Liver (tissue), 9 donors: ENCODE data around the gene CSNK1G2. TPM values are rescaled to one million over a fixed set of nuclear protein-coding genes. Genes with fewer than 3 reads are reported as not detected.

Experiments
- DNase-seq: peaks from one replicate; pipeline ENCODE4 v3.0.0-alpha.2; 2017; ENCODE audit warnings: low spot score
- H3K27ac ChIP-seq, 2 donors: one replicate each; pipeline ENCODE4 v1.7.0; 2013; ENCODE audit warnings: inconsistent platforms in 2 of 2, low read length in 2 of 2, control low read depth in 1 of 2, low read depth in 1 of 2, mild to moderate bottlenecking in 1 of 2
- H3K27me3 ChIP-seq, 4 donors: one replicate each; pipeline versions ENCODE4 v1.6.1 to v1.7.0; 2013; ENCODE audit warnings: low read length in 3 of 4, inconsistent platforms in 1 of 4, mild to moderate bottlenecking in 1 of 4, moderate library complexity in 1 of 4; ENCODE audit not compliant: control insufficient read depth in 4 of 4, insufficient read depth in 4 of 4
- H3K36me3 ChIP-seq, 4 donors: one replicate each; pipeline versions ENCODE4 v1.6.1 to v1.7.0; 2013; ENCODE audit warnings: low read length in 3 of 4, mild to moderate bottlenecking in 3 of 4, low read depth in 1 of 4, moderate library complexity in 1 of 4; ENCODE audit not compliant: control insufficient read depth in 4 of 4, insufficient read depth in 3 of 4
- H3K4me1 ChIP-seq, 4 donors: one replicate each; pipeline versions ENCODE4 v1.6.1 to v1.7.0; 2013; ENCODE audit warnings: low read length in 3 of 4, mild to moderate bottlenecking in 3 of 4, moderate library complexity in 1 of 4; ENCODE audit not compliant: control insufficient read depth in 4 of 4, insufficient read depth in 4 of 4
- H3K4me3 ChIP-seq, 3 donors: one replicate each; pipeline versions ENCODE4 v1.6.1 to v1.7.0; 2013; ENCODE audit warnings: low read length in 3 of 3, control low read depth in 1 of 3, low read depth in 1 of 3, mild to moderate bottlenecking in 1 of 3
- H3K9ac ChIP-seq, 2 donors: one replicate each; pipeline ENCODE4 v1.7.0; 2013; ENCODE audit warnings: low read length in 2 of 2, mild to moderate bottlenecking in 2 of 2, moderate library complexity in 2 of 2, control low read depth in 1 of 2, low read depth in 1 of 2
- H3K9me3 ChIP-seq, 4 donors: one replicate each; pipeline versions ENCODE4 v1.6.1 to v1.7.0; 2013; ENCODE audit warnings: low read length in 3 of 4; ENCODE audit not compliant: control insufficient read depth in 4 of 4
- ATF3 ChIP-seq: IDR thresholded peaks from 2 replicates; pipeline ENCODE4 v1.6.1; 2016; ENCODE audit warnings: antibody characterized with exemption
- CTCF ChIP-seq: fragments of 150-350 bp; IDR thresholded peaks from 2 replicates; pipeline ENCODE4 v1.5.1; 2017; ENCODE audit warnings: improper control_type of control experiment, low read depth, low read length; ENCODE audit not compliant: missing input control
- FOXA1 ChIP-seq: IDR thresholded peaks from 2 replicates; pipeline ENCODE4 v1.6.1; 2016; ENCODE audit warnings: antibody characterized with exemption
- FOXA2 ChIP-seq: IDR thresholded peaks from 2 replicates; pipeline ENCODE4 v1.6.1; 2016; ENCODE audit warnings: antibody characterized with exemption
- GABPA ChIP-seq, 2 donors: IDR thresholded peaks in 1 of 2; conservative IDR thresholded peaks in 1 of 2; 2 replicates each; pipeline ENCODE4 v1.6.1; 2016; ENCODE audit warnings: antibody characterized with exemption in 2 of 2, mild to moderate bottlenecking in 1 of 2, moderate library complexity in 1 of 2
- HNF4A ChIP-seq, 2 donors: conservative IDR thresholded peaks; 2 replicates each; pipeline ENCODE4 v1.6.1; 2016; ENCODE audit warnings: antibody characterized with exemption in 2 of 2, mild to moderate bottlenecking in 2 of 2
- MAX ChIP-seq: IDR thresholded peaks from 2 replicates; pipeline ENCODE4 v1.6.1; 2016; ENCODE audit warnings: antibody characterized with exemption
- NR2F2 ChIP-seq: IDR thresholded peaks from 2 replicates; pipeline ENCODE4 v1.6.1; 2016; ENCODE audit warnings: antibody characterized with exemption
- RAD21 ChIP-seq, 2 donors: IDR thresholded peaks; 2 replicates each; pipeline ENCODE4 v1.6.1; 2016; ENCODE audit warnings: antibody characterized with exemption in 2 of 2, mild to moderate bottlenecking in 2 of 2
- RXRA ChIP-seq, 2 donors: IDR thresholded peaks; 2 replicates each; pipeline ENCODE4 v1.6.1; 2017 to 2018; ENCODE audit warnings: antibody characterized with exemption in 2 of 2, mild to moderate bottlenecking in 1 of 2
- SP1 ChIP-seq: IDR thresholded peaks from 2 replicates; pipeline ENCODE4 v1.6.1; 2018; ENCODE audit warnings: antibody characterized with exemption, mild to moderate bottlenecking
- TAF1 ChIP-seq: conservative IDR thresholded peaks from 2 replicates; pipeline ENCODE4 v1.6.1; 2016; ENCODE audit warnings: antibody characterized with exemption, mild to moderate bottlenecking
- ZBTB33 ChIP-seq: IDR thresholded peaks from 2 replicates; pipeline ENCODE4 v1.6.1; 2016; ENCODE audit warnings: antibody characterized with exemption
- WGBS: extraction: QIAGEN DNeasy Blood & Tissue Kit; methylation state at CpG from one replicate; pipeline ENCODE4 v1.1.7; 2013; 5-methylcytosine and 5-hydroxymethylcytosine counted together
- polyA plus RNA-seq, 2 donors: library from polyadenylated mRNA; stranded (reverse) in 1 of 2; unstranded in 1 of 2; fragments of 200-250 nt in 1 of 2; fragments of >200 nt in 1 of 2; fragmentation: Nextera tagmentation in 1 of 2; extraction: Ambion mirVana in 1 of 2; gene quantifications; one replicate each; pipeline versions ENCODE4 v1.2.1 to v1.2.3, GENCODE V29; 2013 to 2015
- total RNA-seq, 2 donors: library from RNA; depleted of rRNA; stranded (reverse); fragments of >200 nt; gene quantifications; one replicate each; pipeline ENCODE4 v1.2.3, GENCODE V29; 2014
- donor health status: healthy.
- donor health status: healthy.
- donor health status: healthy.
- donor health status: healthy.
- donor health status: healthy.

CSNK1G2 gene
- total and polyA plus RNA-seq, 4 donors = 3.5 to 30.6 (median 23.9) TPM

GRCh38 chr19:1980091-1980808 lies 39.3 kb downstream of the CSNK1G2 start:
- H3K9ac ChIP-seq = no peak overlapping the region
- peaks cover 7 to 46% (median 21%) of the 10 kb centered on the region in 4 donors for H3K36me3 ChIP-seq
- H3K9me3 ChIP-seq = no peaks in the 10 kb centered on the region
- TF ChIP-seq FOXA2 (no peak), MAX (no peak)
- H3K27me3 ChIP-seq = no peaks in the 10 kb centered on the region
- 91% methylated on average over 35 of the region's 35 CpGs for WGBS
- no peaks in the 10 kb centered on the region for H3K4me1 ChIP-seq
- no peak for DNase-seq
- no peak overlapping the region for H3K4me3 ChIP-seq
- no peak overlapping the region for H3K27ac ChIP-seq

- Histone ChIP-seq H3K27me3 (no peaks in the 10 kb centered on the region), H3K36me3 (peaks cover 9 to 45% (median 21%) of the 10 kb centered on the region in 4 donors)
- WGBS = 97% methylated on average over 31 of the region's 31 CpGs
Observed at GRCh38 chr19:1980809-1981181, 39.8 kb downstream of the CSNK1G2 start.

GRCh38 chr19:1981253-1981652 lies 40.3 kb downstream of the CSNK1G2 start:
- Histone ChIP-seq H3K4me1 (no peaks in the 10 kb centered on the region), H3K9ac (no peak overlapping the region), H3K27ac (no peak overlapping the region), H3K27me3 (no peaks in the 10 kb centered on the region), H3K4me3 (no peak overlapping the region), H3K36me3 (peaks cover 11 to 45% (median 23%) of the 10 kb centered on the region in 4 donors), H3K9me3 (no peaks in the 10 kb centered on the region)
- TF ChIP-seq MAX = no peak
- no peak for DNase-seq
- WGBS = 97% methylated on average over 20 of the region's 20 CpGs

More at GRCh38 chr19:1980809-1981181, 39.8 kb downstream of the CSNK1G2 start:
- DNase-seq = no peak
- Histone ChIP-seq H3K9me3 (no peaks in the 10 kb centered on the region), H3K4me3 (no peak overlapping the region), H3K4me1 (no peaks in the 10 kb centered on the region), H3K9ac (no peak overlapping the region), H3K27ac (no peak overlapping the region)
- no peak for TF ChIP-seq CTCF
- TF ChIP-seq NR2F2 = no peak
- TF ChIP-seq GABPA (IDR thresholded peaks at IDR 0.05 in 1 of 2, conservative IDR thresholded peaks at IDR 0.05 in 1 of 2) = no peak
- no peak for TF ChIP-seq HNF4A (conservative IDR thresholded peaks at IDR 0.05)
- TF ChIP-seq RXRA (IDR thresholded peaks at IDR 0.05) = no peak
- no peak for TF ChIP-seq MAX

- H3K4me1 ChIP-seq = no peaks in the 10 kb centered on the region
- H3K36me3 ChIP-seq = peaks cover 15 to 57% (median 24%) of the 10 kb centered on the region in 4 donors
- no peak overlapping the region for H3K9ac ChIP-seq
- no peaks in the 10 kb centered on the region for H3K27me3 ChIP-seq
- H3K4me3 ChIP-seq = no peak overlapping the region
- WGBS = 91% methylated on average over 10 of the region's 10 CpGs
- H3K27ac ChIP-seq = no peak overlapping the region
- DNase-seq = no peak
- no peaks in the 10 kb centered on the region for H3K9me3 ChIP-seq
- TF ChIP-seq TAF1 (no peak), RAD21 (IDR thresholded peaks at IDR 0.05) (no peak), MAX (no peak), SP1 (no peak), GABPA (IDR thresholded peaks at IDR 0.05 in 1 of 2, conservative IDR thresholded peaks at IDR 0.05 in 1 of 2) (no peak), ATF3 (no peak), ZBTB33 (no peak), FOXA2 (no peak), NR2F2 (no peak), FOXA1 (no peak)
Observed at GRCh38 chr19:1984357-1984756, 43.4 kb downstream of the CSNK1G2 start.
